GM21515 (cell line): ENCODE measurements around the gene KIF6.
"Not testable (repeated sequence)": the region's sequence is repeated elsewhere in the genome, so short reads cannot be mapped to it uniquely, and the experiment has no call there.

Source experiments
- ATAC-seq: cut with Tn5 transposase; IDR thresholded peaks from one replicate; pipeline ENCODE4 v1.9.1; 2021; ENCODE audit not compliant: unreplicated experiment

Gene KIF6

GRCh38 chr6:39724787-39725631 is at the start of gene KIF6:
Gene KIF6, minus strand, starts transcription at chr6:39725408. Its CDS starts 98 bp downstream, at chr6:39725310.
- peak; percentile 97 for ATAC-seq

- no peak for ATAC-seq
Measured at GRCh38 chr6:39773782-39774181, 48.6 kb upstream of the KIF6 start.

GRCh38 chr6:39772559-39773273 is 47.5 kb upstream of the KIF6 start:
- no peak for ATAC-seq

- ATAC-seq = no peak
Measured at GRCh38 chr6:39770446-39770845, 45.2 kb upstream of the KIF6 start.

GRCh38 chr6:39769012-39769411 is 43.8 kb upstream of the KIF6 start:
- no peak for ATAC-seq

- no peak for ATAC-seq
Measured at GRCh38 chr6:39765508-39766065, 40.4 kb upstream of the KIF6 start.

GRCh38 chr6:39760226-39760952 is 35.2 kb upstream of the KIF6 start:
- ATAC-seq = no peak

- ATAC-seq = no peak
Measured at GRCh38 chr6:39758905-39759605, 33.8 kb upstream of the KIF6 start.

- no peak for ATAC-seq
Measured at GRCh38 chr6:39756582-39756981, 31.4 kb upstream of the KIF6 start.

GRCh38 chr6:39755231-39755630 is 30.0 kb upstream of the KIF6 start:
- no peak for ATAC-seq

- no peak for ATAC-seq
Measured at GRCh38 chr6:39754514-39755115, 29.4 kb upstream of the KIF6 start.

GRCh38 chr6:39753725-39754045 is 28.5 kb upstream of the KIF6 start:
- no peak for ATAC-seq

- no peak for ATAC-seq
Measured at GRCh38 chr6:39752835-39753724, 27.9 kb upstream of the KIF6 start.

GRCh38 chr6:39746795-39747194 is 21.6 kb upstream of the KIF6 start:
- no peak for ATAC-seq

GRCh38 chr6:39733704-39734103 is 8.5 kb upstream of the KIF6 start:
- ATAC-seq = no peak

- no peak for ATAC-seq
Measured at GRCh38 chr6:39731565-39731964, 6.4 kb upstream of the KIF6 start.

- no peak for ATAC-seq
Measured at GRCh38 chr6:39729945-39730344, 4.7 kb upstream of the KIF6 start.

GRCh38 chr6:39725632-39725997 is 407 bp upstream of the KIF6 start:
- ATAC-seq = no peak

GRCh38 chr6:39723350-39723749 is 1.9 kb downstream of the KIF6 start:
- ATAC-seq = not testable (repeated sequence)

- no peak for ATAC-seq
Measured at GRCh38 chr6:39714802-39715201, 10.4 kb downstream of the KIF6 start.
